ENCODE data around the gene CNDP2. TPM values are rescaled to one million over a fixed set of nuclear protein-coding genes. Genes with fewer than 3 reads are reported as not detected.

Gene CNDP2
- total RNA-seq, 1 donor from 2014 or later, result 71.0 TPM

DNA sequence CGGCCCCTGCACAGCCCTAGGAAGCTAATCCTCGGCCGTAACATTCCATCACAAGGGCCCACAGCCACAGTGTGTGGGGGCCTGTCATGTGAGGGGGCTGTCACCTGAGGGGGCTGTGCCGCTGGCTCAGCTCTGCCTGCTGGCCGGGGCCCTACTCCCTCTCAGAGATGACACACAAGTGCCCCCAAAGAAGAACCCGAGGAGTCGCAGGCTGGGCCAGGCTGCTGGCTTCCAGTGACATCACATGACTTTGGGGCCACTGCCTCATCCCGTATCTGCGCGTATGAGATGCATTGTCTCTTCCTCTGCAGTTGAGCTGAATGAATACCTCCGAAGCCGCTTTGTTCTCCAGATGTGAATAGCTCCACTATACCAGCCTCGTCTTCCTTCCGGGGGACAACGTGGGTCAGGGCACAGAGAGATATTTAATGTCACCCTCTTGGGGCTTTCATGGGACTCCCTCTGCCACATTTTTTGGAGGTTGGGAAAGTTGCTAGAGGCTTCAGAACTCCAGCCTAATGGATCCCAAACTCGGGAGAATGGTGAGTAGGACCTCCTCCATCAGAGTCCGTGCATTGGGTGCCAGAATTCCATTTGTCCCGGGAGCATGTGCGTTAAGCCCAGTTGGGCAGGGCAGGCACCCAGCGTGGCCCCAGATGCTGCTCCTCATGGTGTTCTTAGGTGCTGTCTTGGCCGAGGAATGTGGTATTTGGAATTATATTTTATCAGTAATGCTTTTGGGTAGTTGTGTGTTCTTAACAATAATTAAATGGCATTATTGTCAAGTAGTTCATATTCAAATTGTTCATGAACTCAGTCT is 38.2 kb downstream of the CNDP2 start, which contains the start of gene CNDP1:
Gene CNDP1, plus strand, starts transcription at position 351 of the 820 bp plus-strand sequence. Its CDS starts 168 bp downstream, at position 519.
- Histone ChIP-seq H3K9me3 (replicated peaks) (peaks cover 11% of the 10 kb centered on the region), H3K27me3 (ENCODE audit: low read depth) (no peaks in the 10 kb centered on the region), H3K36me3 (no peaks in the 10 kb centered on the region), H3K4me3 (no peak within 1 kb of the TSS), H3K4me1 (no peaks in the 10 kb centered on the region), H3K27ac (replicated peaks) (no peak within 1 kb of the TSS)
- intact Hi-C loops (cut with micrococcal nuclease), result no loop called here
- TF ChIP-seq, protein P1, sequence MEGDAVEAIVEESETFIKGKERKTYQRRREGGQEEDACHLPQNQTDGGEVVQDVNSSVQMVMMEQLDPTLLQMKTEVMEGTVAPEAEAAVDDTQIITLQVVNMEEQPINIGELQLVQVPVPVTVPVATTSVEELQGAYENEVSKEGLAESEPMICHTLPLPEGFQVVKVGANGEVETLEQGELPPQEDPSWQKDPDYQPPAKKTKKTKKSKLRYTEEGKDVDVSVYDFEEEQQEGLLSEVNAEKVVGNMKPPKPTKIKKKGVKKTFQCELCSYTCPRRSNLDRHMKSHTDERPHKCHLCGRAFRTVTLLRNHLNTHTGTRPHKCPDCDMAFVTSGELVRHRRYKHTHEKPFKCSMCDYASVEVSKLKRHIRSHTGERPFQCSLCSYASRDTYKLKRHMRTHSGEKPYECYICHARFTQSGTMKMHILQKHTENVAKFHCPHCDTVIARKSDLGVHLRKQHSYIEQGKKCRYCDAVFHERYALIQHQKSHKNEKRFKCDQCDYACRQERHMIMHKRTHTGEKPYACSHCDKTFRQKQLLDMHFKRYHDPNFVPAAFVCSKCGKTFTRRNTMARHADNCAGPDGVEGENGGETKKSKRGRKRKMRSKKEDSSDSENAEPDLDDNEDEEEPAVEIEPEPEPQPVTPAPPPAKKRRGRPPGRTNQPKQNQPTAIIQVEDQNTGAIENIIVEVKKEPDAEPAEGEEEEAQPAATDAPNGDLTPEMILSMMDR (IDR thresholded peaks at IDR 0.05; ENCODE audit: borderline replicate concordance), result no peak
- DNase-seq, result no peak

DNA sequence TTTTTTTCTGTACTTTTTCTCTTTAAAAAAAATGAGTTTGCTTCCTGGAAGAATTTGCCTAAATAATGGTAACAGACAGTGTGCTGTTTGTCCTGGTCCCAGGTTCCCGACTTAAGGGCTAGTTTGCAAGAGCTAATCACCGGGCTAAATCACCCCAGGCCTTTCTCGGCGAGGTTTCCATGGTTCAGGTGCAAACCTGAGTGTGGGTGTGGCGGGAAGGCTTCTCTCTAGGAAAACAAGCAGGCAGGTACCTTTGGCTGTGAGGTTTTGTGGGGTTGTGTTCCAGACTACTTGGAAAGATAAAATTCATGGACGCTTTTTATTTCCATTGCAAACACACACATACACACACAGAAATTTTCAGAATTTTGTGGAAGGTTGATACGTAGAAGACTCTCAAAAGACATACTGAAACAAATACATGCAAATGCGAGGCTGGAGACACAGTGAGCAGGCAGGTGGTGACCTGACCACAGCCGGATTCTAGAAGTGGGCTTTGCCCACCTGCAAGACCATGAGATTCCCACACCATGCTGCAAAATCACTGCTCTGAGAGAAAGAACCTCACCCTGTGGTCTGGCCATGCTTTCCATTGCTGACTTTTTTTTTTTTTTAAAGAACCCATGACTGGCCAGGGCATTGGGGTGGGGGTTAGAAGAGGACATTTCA is 39.0 kb downstream of the CNDP2 start:
- intact Hi-C loops (cut with micrococcal nuclease), result no loop called here
- TF ChIP-seq, protein P1 (IDR thresholded peaks at IDR 0.05; ENCODE audit: borderline replicate concordance), result no peak

DNA sequence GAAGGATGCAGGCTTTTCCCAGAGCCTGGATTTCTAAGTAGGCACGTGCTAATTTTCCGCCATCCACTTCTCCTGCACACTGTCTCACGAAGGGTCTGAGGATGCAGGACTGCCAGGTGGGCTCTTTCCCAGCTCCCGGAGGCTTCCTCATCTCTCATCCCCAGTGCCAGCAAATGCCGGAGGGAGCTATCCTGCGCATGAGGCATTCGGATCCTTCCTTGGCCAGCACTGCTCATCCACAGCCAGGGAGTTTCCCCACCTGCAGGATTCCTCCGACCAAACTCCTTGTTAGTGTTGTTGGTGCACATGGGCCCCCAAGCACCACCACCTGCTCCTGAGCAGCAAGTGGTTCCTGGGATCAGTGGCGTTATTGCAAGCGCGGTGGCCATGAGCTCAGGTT is 43.1 kb downstream of the CNDP2 start:
- intact Hi-C loops (cut with micrococcal nuclease), result no loop called here
- Histone ChIP-seq H3K4me1 (peaks cover 15% of the 10 kb centered on the region), H3K36me3 (no peaks in the 10 kb centered on the region), H3K4me3 (no peak overlapping the region), H3K9me3 (replicated peaks) (peaks cover 11% of the 10 kb centered on the region), H3K27ac (replicated peaks) (no peak overlapping the region), H3K27me3 (ENCODE audit: low read depth) (no peaks in the 10 kb centered on the region)
- TF ChIP-seq, protein P1 (IDR thresholded peaks at IDR 0.05; ENCODE audit: borderline replicate concordance), result no peak
- DNase-seq, result no peak

More for the DNA sequence above, 39.0 kb downstream of the CNDP2 start:
- no peak for DNase-seq
- Histone ChIP-seq H3K36me3 (no peaks in the 10 kb centered on the region), H3K27me3 (ENCODE audit: low read depth) (no peaks in the 10 kb centered on the region), H3K27ac (replicated peaks) (no peak overlapping the region), H3K4me3 (no peak overlapping the region), H3K4me1 (no peaks in the 10 kb centered on the region), H3K9me3 (replicated peaks) (peaks cover 11% of the 10 kb centered on the region)

DNA sequence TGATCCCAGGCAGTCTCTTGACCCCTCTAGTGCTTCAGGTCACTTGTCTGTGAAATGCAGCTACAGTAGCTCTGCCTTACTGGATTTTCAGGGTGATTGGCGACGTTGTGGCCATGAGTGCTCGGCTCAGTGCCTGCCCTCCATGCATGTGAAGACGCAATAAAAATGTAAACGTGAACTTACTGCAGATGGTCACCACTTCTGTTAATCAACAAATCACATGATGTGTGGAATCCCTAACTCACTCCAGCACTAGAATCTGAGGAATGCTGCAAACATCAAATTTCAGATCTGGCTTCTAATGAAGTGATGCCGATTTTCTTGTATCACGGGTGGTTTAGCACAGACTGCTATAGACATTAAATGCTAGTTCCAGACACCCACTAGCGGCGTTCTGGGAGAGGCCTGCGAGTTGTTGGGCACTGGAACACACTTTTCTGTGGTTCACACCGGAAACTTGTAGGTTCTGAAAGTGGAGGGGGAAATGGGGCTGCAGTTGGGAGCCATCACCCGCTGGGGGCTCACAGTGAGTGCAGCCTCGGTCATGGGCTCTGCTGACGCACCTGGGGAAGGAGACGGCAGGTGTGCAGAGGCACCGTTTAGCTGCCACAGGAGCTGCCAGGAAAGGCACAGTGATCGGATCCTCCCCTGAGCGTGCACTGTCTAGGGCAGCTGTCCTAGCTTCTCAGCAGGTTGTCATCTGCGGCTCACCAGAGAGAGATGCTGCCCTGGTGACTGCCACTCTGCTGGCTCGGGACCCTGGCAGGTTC is 44.7 kb downstream of the CNDP2 start:
- H3K9me3 ChIP-seq (replicated peaks), result peaks cover 11% of the 10 kb centered on the region
- H3K4me1 ChIP-seq, result peaks cover 24% of the 10 kb centered on the region
- no peaks in the 10 kb centered on the region for H3K27me3 ChIP-seq (ENCODE audit: low read depth)
- no peaks in the 10 kb centered on the region for H3K36me3 ChIP-seq
- H3K27ac ChIP-seq (replicated peaks), result no peak overlapping the region
- intact Hi-C loops (cut with micrococcal nuclease), result no loop called here
- TF ChIP-seq, protein P1 (IDR thresholded peaks at IDR 0.05; ENCODE audit: borderline replicate concordance), result no peak
- no peak for DNase-seq
- no peak overlapping the region for H3K4me3 ChIP-seq
